Peyer's patch (tissue), 4 donors: ENCODE data around the gene CBS. TPM values are rescaled to one million over a fixed set of nuclear protein-coding genes. Genes with fewer than 3 reads are reported as not detected.
"Not testable (repeated sequence)": the region's sequence is repeated elsewhere in the genome, so short reads cannot be mapped to it uniquely, and the experiment has no call there.

ENCODE experiments used
- DNase-seq, 3 donors: peaks; one replicate each; pipeline ENCODE4 v3.0.0-alpha.2; 2017 to 2019
- H3K27ac ChIP-seq, 4 donors: fragments of 200-600 bp; sonication (generic); one replicate each; pipeline ENCODE4 v1.5.1; 2016 to 2019
- H3K27me3 ChIP-seq, 2 donors: fragments of 200-600 bp; sonication (generic); one replicate each; pipeline ENCODE4 v1.5.1; 2019
- H3K36me3 ChIP-seq, 3 donors: fragments of 200-600 bp; sonication (generic); one replicate each; pipeline ENCODE4 v1.5.1; 2016 to 2019
- H3K4me1 ChIP-seq, 4 donors: fragments of 200-600 bp; sonication (generic); one replicate each; pipeline ENCODE4 v1.5.1; 2016 to 2019
- H3K4me3 ChIP-seq, 4 donors: fragments of 200-600 bp; sonication (generic); 1 replicate in 3 of 4; 2 replicates in 1 of 4; pipeline ENCODE4 v1.5.1; 2016 to 2019; ENCODE audit warnings: mild to moderate bottlenecking in 1 of 4
- H3K9me3 ChIP-seq, 4 donors: fragments of 200-600 bp; sonication (generic); one replicate each; pipeline ENCODE4 v1.5.1; 2016 to 2019; ENCODE audit warnings: mild to moderate bottlenecking in 1 of 4
- total RNA-seq, 4 donors: library from RNA; depleted of rRNA; stranded (reverse); fragments of >200 nt; gene quantifications; one replicate each; pipeline ENCODE4 v1.1.0, GENCODE V29; 2016

CBS gene
- 10 to 100 TPM; 24.8 to 59.4 (median 27.1) TPM for total RNA-seq

GRCh38 chr21:43075170-43076022 is at the start of gene CBS:
CBS (minus strand) TSS chr21:43075835; CDS start chr21:43072193, 3,642 bp downstream.
- H3K4me1 ChIP-seq, H3K9me3 ChIP-seq, H3K27ac ChIP-seq, H3K27me3 ChIP-seq, H3K4me3 ChIP-seq, DNase-seq, H3K36me3 ChIP-seq: not testable (repeated sequence)

- DNase-seq = not testable (repeated sequence)
Measured at GRCh38 chr21:43115956-43116355, 40.3 kb upstream of the CBS start.

GRCh38 chr21:43114483-43114882 is 38.8 kb upstream of the CBS start:
- not testable (repeated sequence) for H3K36me3 ChIP-seq, H3K4me1 ChIP-seq, H3K4me3 ChIP-seq, H3K9me3 ChIP-seq, H3K27ac ChIP-seq, DNase-seq, H3K27me3 ChIP-seq

More at GRCh38 chr21:43115956-43116355, 40.3 kb upstream of the CBS start:
- not testable (repeated sequence) for H3K27me3 ChIP-seq, H3K9me3 ChIP-seq, H3K27ac ChIP-seq, H3K36me3 ChIP-seq, H3K4me3 ChIP-seq, H3K4me1 ChIP-seq

GRCh38 chr21:43109006-43109405 is 33.4 kb upstream of the CBS start:
- H3K27ac ChIP-seq, DNase-seq, H3K9me3 ChIP-seq, H3K4me3 ChIP-seq, H3K36me3 ChIP-seq, H3K4me1 ChIP-seq, H3K27me3 ChIP-seq: not testable (repeated sequence)

- not testable (repeated sequence) for DNase-seq, H3K27ac ChIP-seq, H3K9me3 ChIP-seq, H3K4me1 ChIP-seq, H3K4me3 ChIP-seq, H3K36me3 ChIP-seq, H3K27me3 ChIP-seq
Measured at GRCh38 chr21:43108177-43108576, 32.5 kb upstream of the CBS start.

- H3K4me3 ChIP-seq, DNase-seq, H3K27me3 ChIP-seq, H3K36me3 ChIP-seq, H3K27ac ChIP-seq, H3K4me1 ChIP-seq, H3K9me3 ChIP-seq: not testable (repeated sequence)
Measured at GRCh38 chr21:43107794-43108137, 32.1 kb upstream of the CBS start.

- not testable (repeated sequence) for H3K36me3 ChIP-seq, H3K9me3 ChIP-seq, H3K27me3 ChIP-seq, H3K4me1 ChIP-seq
- DNase-seq = peak in 2 of 3 donors; percentile 47 to 72
- Histone ChIP-seq H3K27ac (peak within 1 kb of the TSS in 3 of 4 donors; percentile 64 to 87 (median 83)), H3K4me3 (peak within 1 kb of the TSS in 3 of 4 donors; percentile 59 to 69 (median 62))
Measured at GRCh38 chr21:43106965-43107793, 31.5 kb upstream of the CBS start, which contains the start of gene U2AF1. U2AF1 (minus strand) TSS chr21:43107570; CDS start chr21:43107494, 76 bp downstream.

- not testable (repeated sequence) for H3K27me3 ChIP-seq, H3K36me3 ChIP-seq, H3K9me3 ChIP-seq, H3K4me3 ChIP-seq, H3K4me1 ChIP-seq, DNase-seq, H3K27ac ChIP-seq
Measured at GRCh38 chr21:43104642-43105041, 29.0 kb upstream of the CBS start.

- H3K27me3 ChIP-seq = not testable (repeated sequence)
Measured at GRCh38 chr21:43102281-43102680, 26.6 kb upstream of the CBS start.

GRCh38 chr21:43101676-43102075 is 26.0 kb upstream of the CBS start:
- not testable (repeated sequence) for DNase-seq, H3K4me3 ChIP-seq, H3K4me1 ChIP-seq, H3K36me3 ChIP-seq, H3K27me3 ChIP-seq, H3K27ac ChIP-seq, H3K9me3 ChIP-seq

More at GRCh38 chr21:43102281-43102680, 26.6 kb upstream of the CBS start:
- H3K27ac ChIP-seq, H3K4me3 ChIP-seq, H3K4me1 ChIP-seq, H3K9me3 ChIP-seq, DNase-seq, H3K36me3 ChIP-seq: not testable (repeated sequence)

- not testable (repeated sequence) for H3K27me3 ChIP-seq, H3K4me1 ChIP-seq, H3K4me3 ChIP-seq, H3K36me3 ChIP-seq, H3K9me3 ChIP-seq, DNase-seq, H3K27ac ChIP-seq
Measured at GRCh38 chr21:43101000-43101399, 25.4 kb upstream of the CBS start.

GRCh38 chr21:43091979-43092614 is 16.5 kb upstream of the CBS start:
- not testable (repeated sequence) for H3K4me3 ChIP-seq, H3K27me3 ChIP-seq, H3K27ac ChIP-seq, DNase-seq, H3K9me3 ChIP-seq, H3K36me3 ChIP-seq, H3K4me1 ChIP-seq

GRCh38 chr21:43090947-43091346 is 15.3 kb upstream of the CBS start:
- H3K36me3 ChIP-seq, DNase-seq, H3K4me3 ChIP-seq, H3K9me3 ChIP-seq, H3K4me1 ChIP-seq, H3K27ac ChIP-seq, H3K27me3 ChIP-seq: not testable (repeated sequence)

- H3K27ac ChIP-seq, H3K36me3 ChIP-seq, H3K9me3 ChIP-seq, H3K4me1 ChIP-seq, DNase-seq, H3K4me3 ChIP-seq, H3K27me3 ChIP-seq: not testable (repeated sequence)
Measured at GRCh38 chr21:43089463-43089862, 13.8 kb upstream of the CBS start.
